Upper lobe of left lung (tissue), 4 donors: ENCODE measurements around the gene DCAF6.

Experiments
- CTCF ChIP-seq, 6 experiments: fragments of 450-650 bp in 4 of 6; fragments of 200-600 bp in 2 of 6; sonication (generic) in 2 of 6; IDR thresholded peaks; one replicate each; pipeline ENCODE4 v1.5.1; 2016 to 2019; ENCODE audit warnings: antibody characterized with exemption in 6 of 6
- EP300 ChIP-seq, 4 donors: sonication (generic); formaldehyde crosslinking; IDR thresholded peaks; one replicate each; pipeline ENCODE4 v1.5.1; 2017; ENCODE audit warnings: antibody characterized with exemption in 4 of 4, control low read depth in 2 of 4
- POLR2A ChIP-seq, 4 donors: fragments of 450-650 bp; IDR thresholded peaks; one replicate each; pipeline ENCODE4 v1.5.1; 2016 to 2017; ENCODE audit warnings: antibody characterized with exemption in 4 of 4, mild to moderate bottlenecking in 2 of 4

- TF ChIP-seq POLR2A (IDR thresholded peaks at IDR 0.05) = no peak
- no peak for TF ChIP-seq EP300 (IDR thresholded peaks at IDR 0.05)
- TF ChIP-seq CTCF (IDR thresholded peaks at IDR 0.05) = no peak
Observed at GRCh38 chr1:167900907-167901306, 35.6 kb upstream of the DCAF6 start.
